Activated T-helper 9 cell treated with anti-CD3 and anti-CD28 coated beads, Interleukin-2, amount 50 U/mL, for 16 hours (primary cell): ENCODE results near the gene BRD1.

ENCODE experiments used
- DNase-seq: peaks from one replicate; pipeline ENCODE4 v3.0.0-alpha.2; 2020; ENCODE audit warnings: low read depth

Gene BRD1

DNA sequence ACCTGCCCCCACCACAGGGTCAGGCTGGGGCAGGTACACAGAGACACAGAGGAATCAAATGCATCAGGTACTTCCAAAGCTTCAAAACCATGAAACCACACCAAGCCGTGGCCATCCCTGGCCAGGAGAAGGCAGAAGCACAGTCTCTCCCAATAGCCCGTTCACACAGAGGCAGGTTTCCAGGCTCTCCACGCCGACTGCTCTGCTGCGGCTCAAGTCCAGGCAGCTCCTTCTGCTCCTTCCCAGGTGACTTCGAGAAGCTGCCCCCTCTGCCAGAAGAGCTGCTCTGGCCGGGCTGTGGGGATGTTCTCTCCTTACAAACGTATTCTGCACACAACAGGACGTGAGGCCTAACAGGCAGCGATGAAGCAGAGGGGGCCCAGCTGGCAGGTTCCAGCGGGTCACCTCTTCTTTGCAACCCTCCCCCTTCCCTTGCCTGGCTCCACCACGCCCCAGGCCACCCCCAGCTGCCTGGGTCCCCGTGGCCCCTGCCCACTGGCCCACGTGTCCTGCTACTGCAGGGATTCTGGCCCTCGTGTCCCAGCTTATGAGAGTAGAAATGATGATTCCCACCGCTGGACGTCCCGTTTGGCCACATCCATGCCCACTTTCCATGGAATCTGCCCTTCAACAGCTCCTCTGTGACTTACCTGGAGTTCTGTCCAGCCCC, 26.1 kb downstream of the BRD1 start:
- DNase-seq, result no peak

DNA sequence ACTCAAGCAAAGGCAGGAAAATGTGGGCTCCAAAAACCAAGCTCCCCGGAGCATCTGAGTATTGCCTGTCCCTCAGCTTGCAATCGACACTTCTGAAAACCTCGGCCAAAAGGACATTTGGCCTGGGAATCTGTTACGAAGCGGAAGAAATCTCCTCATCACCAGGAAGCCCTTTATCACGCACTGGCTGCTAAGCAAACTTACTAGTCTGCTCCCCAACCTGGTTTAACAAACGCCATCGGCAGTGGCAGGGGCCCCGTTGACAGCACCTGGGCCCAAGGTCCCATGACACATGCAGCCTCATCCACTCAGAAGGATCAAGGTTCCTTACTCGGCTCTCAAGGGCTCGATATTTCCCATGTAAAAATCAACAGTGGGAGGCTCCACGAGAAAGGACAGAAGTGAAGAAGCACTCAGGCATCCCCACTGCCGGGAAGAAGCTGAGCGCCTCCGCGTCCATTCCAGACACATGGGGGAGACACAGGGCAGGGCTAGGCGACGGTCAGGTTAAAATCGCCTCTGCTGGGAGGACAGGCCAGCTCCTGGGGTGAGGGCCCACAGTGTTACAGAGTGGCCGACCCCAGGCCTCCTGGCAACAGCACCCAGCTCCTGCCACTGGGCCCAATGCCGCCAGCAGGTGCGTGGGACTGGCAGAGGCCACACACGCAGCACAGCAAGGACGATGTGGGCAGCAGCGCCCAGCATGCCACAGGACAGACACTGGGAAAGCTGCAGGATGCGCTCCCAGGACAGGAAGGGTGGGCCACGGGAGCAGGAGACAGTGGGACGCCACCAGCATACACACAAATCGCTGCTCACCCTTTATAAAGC, 27.1 kb downstream of the BRD1 start:
- DNase-seq, result no peak

DNA sequence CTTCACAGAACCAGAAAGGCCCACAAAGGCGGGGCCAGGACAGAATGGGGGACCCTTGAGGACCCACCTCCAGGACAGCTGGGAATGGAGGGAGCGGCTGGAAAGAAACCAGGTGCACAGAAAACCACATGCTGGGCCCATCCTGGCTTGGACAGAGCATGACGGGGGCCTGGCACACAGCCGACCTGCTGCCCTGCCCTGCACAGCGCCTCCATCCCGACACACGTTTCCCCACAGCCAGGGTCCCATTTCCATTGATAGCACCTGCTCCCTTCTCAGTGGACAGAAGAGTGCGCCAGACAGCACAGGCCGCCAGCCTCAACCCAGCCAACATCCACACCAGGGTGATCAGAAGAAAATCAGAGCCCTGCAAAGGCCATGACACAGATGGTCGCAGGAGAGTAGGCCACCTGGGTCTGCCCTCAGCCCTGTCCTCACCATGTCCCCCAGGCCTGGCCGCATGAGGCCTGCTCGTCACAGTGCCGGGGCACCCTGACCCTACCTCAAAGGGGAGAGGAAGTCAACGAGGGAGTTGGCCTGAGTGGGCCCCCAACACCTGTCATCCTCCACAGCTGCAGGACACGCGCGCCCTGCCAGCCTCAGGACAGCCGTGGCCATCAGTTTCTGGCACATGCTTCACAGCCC, 28.1 kb downstream of the BRD1 start:
- DNase-seq, result no peak

DNA sequence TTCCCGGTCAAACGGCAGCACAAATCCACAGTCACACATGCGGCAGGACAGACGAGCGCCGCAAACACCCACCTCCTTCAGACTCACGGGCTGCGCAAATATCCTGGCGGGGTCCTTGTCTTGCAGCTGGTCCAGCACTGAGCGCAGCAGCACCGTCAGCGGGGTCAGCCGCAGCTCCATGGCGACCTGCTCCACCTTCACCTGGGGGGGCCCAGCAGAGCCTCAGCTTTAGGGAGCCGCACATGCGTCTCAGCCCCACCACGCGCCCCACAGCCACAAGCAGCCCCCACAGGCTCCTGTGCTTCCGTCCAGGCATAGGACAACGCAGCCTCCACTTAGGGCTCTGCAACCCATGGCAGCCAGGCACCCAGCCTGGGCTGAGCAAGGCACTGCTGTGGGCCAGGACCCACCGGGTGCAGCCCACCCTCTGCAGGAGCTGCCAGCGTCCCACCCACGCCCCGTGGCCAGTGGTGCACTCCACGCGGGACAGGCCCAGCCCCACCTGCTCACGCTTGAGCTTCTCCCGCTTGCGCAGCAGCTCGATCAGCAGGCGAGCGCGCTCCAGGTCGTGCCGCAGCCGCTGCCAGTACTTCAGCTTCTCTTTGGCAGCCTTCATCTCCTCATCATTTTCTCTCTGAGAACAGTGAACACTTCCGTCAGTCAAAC, 29.1 kb downstream of the BRD1 start:
- no peak for DNase-seq

DNA sequence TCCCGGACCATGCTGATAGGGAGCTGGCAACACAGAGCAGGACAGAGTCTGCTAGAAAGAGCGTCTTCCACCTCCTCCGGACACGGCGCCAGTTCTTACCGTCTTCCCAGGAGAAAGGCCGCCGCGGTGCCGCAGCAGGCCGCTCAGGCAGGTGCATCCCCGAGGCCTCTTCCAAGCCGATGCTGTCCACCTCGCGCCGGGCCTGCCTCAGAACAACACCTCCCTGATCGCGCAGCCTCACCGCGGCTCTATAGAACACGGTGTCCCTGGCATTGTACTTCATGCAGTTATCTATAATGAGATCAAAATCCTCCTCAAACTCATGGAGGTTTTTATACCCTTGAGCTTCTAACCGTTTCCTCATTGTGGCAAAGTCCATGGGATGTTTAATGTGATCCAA, 30.0 kb downstream of the BRD1 start:
- DNase-seq, result no peak

DNA sequence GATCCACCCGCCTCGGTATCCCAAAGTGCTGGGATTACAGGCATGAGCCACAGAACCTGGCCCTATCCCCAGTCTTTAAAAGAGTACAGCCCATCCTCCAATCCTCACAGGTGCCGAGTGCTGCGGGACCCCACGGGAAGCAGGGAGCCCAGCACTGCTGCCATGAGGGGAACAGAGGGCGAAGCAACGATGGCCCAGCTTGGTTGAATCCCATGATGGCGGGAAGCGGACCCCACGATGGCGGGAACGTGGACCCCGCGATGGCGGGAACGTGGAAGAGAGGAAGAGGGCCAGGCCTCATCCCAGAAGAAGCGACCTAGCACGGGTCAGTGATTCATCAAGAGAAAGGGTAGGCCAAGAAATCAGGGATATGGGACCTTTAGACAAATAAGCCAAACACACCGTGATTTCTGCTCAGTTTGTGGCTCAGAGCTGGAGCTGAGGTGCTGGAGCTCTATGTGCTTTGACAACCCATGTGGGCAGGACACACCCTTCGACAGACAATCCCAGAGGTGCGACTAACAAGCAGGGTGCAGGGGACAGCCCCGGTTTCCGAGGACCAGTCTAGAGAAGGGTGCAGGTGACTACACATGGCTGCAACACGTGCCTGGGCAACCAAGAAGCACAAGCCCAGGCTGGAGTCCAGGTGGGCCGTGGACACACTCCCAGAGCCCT, 30.9 kb downstream of the BRD1 start:
- DNase-seq, result no peak

DNA sequence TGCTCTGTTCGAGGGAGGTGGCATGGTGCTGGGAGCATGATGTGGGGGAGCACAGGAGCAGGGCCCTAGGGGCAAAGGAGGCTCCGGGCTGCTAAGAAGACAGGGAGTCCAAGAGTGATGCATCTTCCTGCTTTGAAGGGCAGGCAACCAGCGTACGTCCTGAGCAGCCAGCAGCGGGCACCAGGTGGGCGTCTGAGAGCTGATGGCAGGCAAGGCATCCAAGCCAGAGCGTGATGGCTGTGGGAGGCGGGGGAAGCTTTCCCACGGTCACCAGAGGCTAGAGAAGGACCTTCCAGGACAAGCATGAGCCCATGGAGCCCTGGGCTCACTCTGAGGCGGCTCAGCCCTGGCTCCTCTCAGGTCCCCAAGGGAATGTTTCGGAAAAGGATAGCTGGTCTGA, 32.2 kb downstream of the BRD1 start:
- DNase-seq, result no peak

DNA sequence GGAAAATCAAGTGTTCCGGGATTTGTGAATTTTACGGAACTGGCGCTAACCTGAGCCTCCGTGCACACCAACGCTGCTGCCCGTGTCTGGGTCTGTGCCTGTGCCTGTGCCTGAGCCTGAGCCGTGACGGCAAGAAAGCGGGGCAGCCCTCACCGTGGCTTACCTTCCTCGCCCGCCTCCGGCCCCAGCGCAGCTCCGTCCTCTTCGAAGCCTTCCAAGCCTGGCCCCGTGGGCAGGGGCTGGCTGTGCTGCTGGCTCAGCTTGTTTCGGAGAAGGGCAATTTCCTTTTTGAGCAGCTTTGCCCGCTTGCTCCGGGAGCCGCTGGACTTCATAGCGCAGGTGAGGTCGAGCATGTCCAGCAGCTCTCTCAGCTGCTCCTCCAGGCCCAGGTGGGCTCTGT, 33.8 kb downstream of the BRD1 start:
- no peak for DNase-seq

DNA sequence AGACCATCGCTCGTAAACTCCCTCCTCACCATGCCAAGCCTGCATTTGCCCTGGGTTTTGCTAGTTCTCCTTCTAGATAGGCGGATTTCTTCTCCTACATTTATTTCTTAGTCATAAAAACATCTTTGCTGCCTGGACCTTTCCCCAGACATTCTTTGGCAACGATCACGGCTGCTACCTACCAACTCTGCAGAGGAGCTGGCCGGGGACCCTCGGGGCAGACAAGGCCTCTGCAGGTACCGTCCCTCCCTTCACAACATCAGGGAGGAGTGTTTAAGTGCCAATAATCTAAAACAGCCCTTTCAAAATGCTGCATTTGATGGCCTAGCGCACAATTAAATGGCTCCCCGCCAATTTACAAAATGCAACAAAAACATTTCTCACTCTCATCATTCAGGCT, 34.4 kb downstream of the BRD1 start:
- no peak for DNase-seq

DNA sequence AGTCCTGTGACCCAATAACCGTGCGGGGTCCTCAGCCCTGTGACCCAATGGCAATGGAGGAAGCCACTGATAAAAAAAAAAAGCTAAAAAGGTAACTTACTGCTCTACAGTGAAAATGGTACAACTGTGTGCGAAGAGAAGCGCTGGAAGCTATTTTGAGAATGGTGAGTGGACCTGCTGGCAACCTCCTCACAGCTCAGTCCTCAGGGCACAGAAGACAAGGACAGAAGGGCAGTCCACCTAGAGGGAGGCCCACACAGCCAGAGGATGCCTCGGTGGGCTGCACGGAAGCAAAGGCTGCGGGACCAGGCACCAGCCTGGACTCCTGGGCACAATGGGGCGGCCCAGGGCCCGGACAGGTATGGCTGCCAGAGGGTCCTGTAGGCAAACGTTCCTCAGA, 35.6 kb downstream of the BRD1 start:
- DNase-seq, result no peak

DNA sequence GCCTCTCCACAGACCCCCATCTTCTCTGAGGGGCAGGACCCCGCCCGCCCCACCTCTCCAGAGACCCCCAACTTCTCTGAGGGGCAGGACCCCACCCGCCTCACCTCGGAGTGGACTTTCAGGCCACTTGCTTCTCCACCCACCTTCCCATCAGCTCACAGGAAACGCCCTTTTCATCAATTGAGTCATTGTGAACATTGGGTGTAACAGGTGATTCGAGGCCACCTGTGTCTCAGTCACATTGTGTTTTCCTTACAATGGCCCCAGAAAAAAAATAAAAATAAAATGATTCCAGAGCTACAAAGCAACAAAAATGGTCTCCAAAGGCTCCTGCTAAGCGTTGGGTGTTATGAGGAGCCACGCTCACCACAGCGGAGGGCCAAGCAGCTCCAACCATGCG, 36.0 kb downstream of the BRD1 start:
- no peak for DNase-seq

DNA sequence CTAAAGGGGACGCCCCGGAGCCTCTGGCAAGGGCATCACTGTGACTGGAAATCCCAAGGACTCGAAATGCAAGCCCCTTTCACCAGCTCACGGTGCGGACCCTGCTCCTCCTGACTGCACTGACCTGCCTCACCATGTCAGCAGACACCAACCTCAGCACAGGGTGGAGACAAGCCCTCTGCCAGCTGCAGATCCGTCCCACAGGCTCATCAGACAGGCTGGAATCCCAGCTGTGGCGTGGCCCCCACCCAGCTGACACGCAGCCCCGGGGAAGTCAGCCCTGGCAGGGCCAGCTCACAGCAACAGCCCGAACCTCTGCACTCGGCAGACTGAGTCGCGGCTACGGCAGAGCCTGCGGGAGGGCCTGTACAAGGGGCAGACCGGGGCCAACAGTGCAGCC, 36.8 kb downstream of the BRD1 start:
- no peak for DNase-seq

DNA sequence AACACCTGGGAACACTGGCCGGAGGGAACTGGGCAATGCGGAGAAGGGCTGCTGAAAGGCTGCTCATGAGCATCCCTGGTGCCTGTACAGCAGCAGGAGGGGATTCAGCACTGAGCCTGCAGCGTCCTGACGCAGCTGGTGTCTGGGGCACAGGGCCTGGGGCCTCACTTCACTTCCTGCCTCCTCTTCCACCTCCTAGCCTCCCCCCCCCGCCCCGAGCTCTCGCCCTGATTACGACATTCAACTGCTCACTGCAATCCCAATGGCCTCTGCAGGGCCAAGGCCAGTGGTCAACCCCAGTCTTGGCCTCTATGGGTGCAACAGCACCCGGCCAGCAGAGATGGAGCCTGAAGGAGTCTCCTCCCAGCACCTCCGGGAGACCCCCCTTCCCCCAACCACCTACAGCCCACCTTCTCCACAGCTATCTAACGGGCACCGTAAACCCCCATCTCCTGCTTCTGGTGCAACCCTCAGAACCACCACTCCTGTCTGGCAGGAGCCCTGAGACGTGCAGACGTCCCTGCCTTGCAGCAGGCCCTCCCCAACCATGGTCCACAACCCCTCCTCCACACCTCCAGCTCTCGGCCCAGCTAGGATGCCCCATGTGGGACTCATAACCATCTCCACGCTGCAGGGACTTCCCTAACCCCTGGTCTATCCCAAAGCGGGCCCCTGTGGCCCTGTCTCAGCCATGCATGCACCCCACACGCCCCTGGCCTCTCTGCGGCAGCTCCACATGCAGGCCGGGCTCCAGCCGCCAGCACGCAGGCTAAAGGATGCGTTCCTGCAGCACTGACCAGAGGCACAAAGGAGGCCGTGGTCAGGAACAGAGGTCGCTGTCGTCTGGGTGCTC, 38.2 kb downstream of the BRD1 start:
- DNase-seq, result no peak

DNA sequence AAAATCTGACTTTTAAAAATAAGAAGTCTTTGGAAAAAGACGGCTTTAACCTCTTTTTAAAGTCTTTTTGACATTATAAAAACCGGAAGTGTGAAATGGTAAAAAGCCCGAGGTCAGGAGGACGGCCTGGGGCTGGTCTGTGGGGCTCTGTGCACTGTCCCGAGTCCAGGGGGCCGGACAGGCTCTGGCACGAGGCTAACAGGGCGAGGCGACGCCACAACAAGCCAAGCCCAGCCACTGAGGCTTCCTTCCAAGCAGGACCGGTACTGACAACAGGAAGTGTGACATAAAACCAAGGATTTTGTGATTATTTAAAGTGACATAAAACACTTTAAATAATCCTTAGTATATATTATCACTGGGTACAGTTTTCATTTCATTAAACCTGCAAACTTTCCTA, 39.2 kb downstream of the BRD1 start:
- no peak for DNase-seq

DNA sequence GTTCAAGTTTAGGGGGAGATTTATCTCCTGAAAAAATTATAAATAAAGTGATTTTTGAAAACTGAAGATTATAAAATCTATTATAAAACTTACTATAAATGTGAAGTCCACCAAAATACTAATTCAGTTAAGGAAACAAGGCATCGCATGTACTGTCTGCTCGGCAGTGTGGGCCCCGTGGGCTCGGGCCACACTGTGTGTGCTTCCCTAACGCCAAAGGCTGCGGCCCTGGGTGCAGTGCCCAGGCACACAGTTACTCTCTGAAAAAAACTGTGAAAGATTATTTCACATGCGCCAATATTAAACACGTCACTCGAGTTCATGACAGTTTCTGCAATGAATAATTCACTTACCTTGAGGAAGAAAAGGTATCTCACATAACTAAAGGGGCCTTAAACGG, 39.8 kb downstream of the BRD1 start:
- no peak for DNase-seq

DNA sequence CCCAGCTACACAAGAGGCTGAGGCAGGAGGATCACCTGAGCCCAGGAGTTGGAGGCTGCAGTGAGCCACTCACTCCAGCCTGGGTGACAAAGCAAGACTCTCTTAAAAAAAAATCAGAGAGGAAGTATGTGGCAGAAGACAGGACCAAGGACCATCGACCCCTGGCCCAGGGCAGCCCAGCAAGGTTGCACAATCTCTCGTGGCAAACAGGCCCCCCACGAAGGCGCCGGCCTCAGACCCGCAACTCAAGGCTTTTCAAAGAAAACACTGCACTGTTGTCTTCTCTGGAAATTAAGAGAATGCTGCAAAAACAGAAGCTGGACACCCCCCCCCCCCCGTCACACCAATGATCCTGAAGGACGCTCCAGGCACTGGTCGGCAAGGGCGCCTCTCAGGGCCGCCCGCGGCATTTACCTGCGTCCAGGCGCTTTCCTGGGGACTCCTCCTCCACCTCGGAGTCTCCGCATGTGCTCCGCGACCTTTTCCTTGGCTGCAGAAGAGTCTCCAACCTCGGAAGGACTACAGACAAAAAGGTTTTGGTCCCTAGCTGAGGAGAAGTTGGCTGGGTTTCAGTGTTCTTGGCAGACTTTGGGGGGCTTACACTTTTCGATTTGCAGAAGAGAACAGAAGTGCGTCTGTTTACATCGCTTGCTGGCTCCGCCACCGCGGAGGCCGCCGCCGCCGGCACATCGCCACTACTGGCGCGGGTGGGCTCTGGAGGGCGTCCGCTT, 40.5 kb downstream of the BRD1 start:
- no peak for DNase-seq

DNA sequence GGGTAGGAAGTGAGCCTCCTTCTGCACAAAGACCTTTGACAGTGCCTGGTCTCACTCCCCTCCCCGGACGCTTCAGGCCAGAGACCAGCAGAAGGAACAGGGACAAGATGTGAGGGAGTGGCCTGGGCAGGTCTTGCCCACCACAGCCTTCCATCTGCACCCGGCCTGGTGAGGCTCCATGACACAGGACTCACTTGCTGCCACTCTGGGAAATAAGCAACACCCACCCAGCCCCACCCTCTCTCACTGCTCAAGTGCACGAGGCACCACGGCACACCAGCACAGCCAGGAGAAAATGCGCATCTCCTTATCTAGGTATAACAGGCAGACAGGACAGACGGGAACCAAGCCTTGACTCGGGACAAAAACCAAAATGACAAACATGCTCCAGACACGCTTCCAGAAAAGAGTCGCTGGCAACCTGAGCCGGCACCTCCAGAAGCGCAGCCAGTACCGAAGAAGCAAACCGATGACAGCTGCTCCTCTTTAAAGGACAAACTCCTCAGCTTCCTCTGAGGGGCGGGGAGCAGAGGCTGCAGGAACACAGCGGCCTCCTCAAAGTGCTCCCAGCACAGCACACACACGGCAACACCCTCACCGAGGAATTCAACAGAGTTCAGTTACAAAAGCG, 41.7 kb downstream of the BRD1 start:
- no peak for DNase-seq

DNA sequence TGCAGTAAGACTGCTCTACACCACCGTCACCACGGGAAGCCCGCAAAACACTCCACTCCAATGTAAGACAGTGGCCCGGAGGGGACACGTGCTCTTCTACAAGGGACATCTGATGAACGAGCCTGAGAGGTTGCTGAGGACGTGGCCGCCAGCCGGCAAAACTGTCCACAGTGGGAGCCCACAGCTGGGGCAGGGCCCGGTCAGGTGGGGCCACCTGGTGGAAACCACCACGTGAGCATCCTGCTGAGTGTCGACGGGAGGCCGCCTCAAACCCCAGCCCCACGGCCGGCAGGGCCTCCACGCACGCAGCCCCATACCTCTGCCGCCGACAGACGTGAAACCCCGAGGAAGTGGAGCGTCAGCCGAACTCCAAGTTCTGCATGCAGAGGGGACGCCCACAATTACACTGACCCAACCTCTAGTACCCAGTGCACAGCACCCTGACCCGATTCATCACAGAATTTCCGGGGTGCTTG, 42.6 kb downstream of the BRD1 start:
- no peak for DNase-seq

DNA sequence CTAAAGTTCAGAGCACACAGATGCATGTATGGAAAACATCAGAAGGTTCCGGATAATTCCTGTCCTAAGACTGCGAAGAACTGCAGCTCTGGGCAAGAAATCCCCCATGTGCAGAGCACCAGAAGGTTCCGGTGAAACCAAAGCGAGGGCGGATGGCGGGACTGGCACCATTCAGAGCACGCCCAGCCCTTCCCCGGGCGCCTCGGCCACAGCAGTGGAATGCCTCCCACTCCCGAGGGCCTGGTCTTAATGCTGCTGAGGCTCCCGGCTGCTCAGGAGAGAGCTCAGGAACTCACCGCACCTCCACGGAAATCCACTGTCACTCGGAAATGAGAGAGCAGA, 43.1 kb downstream of the BRD1 start:
- no peak for DNase-seq
